GM18526 (cell line): ENCODE measurements around the gene ANKRD33B.

Experiments used
- POLR2A ChIP-seq: IDR thresholded peaks from 3 replicates; pipeline ENCODE4 v1.6.1; 2011; ENCODE audit not compliant: insufficient read length; ENCODE audit errors: extremely low read depth

ANKRD33B gene

DNA sequence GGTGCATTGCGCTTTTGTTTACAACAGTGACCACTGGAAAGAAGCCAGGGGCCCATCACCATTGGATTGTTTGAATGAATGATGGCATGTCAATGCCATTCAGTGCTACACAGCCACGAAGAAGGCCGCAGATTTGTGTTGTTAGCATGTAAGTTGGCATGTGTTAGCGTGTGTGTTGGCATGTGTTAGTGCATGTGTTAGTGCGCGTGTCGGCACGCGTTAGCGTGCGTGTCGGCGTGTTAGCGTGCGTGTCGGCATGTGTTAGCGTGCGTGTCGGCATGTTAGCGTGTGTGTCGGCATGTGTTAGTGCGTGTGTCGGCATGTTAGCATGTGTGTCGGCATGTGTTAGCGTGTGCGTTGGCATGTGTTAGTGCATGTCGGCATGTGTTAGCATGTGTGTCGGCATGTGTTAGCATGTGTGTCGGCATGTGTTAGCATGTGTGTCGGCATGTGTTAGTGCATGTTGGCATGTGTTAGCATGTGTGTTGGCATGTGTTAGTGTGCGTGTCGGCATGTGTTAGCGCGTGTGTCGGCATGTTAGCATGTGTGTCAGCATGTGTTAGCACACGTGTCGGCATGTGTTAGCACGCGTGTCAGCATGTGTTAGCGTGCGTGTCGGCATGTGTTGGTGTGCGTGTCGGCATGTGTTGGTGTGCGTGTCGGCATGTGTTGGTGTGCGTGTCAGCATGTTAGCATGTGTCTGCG, 15.3 kb upstream of the ANKRD33B start:
- no peak for TF ChIP-seq POLR2A

DNA sequence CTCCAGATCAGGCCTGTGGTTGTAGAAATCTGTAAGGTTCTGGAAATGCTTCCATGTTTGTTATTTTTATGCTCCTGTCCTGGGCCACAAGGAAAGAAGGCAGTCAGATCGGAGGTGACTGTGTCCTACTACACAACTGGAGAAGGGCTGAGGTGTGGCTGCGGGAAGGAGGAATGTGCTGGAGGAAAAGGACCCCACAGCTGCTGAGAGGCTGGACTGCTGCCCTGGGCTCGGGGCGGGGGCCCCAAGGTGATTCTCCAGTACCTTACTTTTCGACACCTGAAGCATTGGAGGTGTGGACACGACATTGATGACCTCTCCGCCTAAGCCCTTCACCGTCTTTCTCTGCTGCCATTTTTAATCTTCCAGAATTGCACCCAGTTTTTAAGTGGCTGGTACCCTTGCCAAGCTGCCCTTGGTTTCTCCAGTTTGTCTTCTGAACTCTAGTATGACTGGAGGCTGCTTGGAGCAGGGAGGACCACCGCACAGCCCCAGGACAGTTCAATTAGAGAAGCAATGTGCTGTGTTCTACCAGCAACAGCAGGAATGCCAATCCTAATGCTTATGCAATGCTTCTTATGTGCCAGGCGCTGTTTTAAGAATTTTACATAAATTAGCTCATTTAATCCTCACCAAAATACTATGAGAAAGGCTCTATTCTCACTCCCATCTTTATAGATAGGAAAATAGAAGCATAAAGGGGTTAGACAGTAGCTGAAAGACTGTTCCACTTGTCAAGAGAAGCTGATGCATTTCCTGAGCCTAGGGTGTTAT, 13.5 kb upstream of the ANKRD33B start:
- TF ChIP-seq POLR2A, result no peak

DNA sequence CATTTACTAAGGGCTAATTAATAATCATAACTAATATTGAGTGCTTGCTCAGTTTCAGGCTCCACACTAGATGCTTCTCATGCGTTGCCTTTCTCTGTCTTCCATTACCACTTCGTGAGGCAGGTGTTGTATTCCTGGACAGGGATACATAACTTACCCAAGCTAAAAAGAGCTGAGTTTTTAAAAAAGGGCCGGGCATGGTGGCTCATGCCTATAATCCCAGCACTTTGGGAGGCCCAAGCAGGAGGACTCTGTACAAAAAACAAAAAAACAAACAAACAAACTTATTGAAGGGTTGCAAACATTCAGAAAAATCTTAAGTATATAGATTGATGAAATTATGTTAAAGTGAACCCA, 12.1 kb upstream of the ANKRD33B start:
- TF ChIP-seq POLR2A, result no peak

DNA sequence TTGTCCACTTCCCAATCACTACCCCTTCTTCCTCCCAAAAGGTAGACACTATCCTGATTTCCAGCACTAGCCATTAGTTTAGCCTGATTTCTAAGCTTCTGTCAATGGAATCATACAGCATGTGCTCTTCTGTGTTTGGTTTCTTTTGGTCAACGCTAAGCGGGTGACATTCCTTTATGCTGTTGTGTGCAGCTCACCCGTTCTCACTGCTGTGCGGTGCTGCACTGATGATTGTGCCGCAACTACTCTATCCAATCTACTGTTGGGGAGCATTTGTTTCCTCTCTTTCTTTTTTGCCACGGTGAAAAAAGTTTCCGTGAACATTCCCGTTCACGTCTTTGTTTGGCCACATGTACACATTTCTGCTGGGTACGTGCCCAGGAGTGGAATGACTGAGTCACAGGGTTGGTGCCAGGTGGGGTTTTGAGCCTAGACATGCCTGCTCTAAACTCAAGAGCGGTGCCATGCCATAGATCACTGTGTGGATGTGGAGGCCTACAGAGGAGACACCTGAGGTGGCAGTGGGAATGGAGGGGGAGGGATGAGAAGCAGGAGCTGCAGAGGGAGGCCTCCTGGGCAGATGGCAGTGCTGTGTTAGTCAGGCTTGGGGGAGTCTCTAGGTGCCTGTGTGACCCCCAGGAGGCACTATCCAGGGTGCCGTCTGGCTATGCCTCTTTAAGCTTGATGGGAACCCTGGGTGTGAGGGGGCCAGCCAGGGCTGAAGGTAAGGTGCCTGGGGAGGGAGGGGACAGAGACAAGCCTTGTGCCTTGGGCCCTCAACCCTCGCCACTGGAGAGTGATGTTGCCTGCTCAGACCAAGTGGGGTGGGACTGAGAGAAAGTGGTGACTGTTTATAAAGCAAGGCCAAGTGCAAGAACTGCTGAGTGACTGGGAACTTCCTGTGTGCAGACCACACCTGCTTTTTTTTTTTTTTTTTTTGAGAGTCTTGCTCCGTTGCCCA, 11.4 kb upstream of the ANKRD33B start:
- TF ChIP-seq POLR2A, result no peak

DNA sequence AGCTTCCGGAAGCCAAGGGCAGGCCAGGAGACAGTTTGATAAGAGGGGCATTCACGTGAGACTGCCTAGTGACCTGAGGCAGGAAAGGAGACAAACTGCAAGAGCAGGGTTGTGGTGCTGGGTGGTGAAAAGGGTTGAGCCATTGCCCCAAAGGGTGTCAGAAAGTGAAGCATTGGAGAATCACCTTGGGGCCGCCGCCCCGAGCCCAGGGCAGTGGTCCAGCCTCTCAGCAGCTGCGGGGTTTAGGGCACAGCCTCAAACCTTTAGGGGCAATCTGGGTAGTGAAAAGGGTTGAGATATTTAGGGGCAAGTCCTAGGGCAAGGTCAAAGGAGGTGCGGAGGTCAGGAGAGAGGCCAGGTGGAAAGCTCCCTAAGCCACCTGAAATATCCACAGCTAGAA, 10.4 kb upstream of the ANKRD33B start:
- no peak for TF ChIP-seq POLR2A

DNA sequence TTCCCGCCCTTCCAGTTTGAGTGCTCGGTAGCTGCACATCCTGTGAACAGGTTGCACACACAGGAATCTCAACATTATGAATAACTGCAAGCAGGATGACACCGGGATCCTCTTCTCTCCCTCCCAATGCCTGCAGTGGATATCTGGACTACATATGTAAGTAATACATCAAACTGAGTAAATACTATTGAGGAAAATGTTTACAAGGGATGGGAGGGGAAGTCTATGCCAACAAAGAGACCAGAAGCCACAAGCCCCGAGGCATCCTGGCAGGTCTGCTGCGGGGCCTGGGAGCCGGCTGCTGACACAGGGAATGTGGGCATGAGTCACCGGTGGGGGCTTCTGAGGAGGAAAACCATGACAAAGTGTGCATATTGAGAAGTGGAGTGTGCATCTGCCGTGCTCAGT, 8.6 kb upstream of the ANKRD33B start:
- TF ChIP-seq POLR2A, result no peak

DNA sequence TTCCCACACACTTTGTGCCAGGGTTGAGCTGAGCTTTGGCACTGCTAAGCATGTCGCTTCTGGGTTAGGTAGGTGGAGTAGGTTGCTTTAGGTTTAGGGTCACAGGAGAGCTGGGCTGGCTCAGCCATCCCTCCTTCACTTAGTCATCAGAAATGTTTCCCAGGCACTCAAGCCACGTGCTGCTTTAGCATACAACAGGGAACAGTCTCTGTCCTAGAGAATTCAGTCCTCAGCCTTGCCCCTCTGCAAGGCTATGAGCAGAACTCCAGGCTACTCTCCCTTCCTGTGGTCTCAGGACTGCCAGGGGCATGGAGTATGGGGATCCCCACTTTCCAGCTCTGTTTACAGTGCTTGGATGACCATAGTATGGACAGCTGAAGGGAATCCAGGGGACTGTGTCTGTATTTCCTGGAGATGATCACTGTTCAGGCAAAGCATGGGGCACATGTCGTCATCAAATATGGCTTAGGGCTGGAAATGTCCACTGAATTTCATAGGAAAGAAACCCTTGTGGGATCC, 7.5 kb upstream of the ANKRD33B start:
- no peak for TF ChIP-seq POLR2A

DNA sequence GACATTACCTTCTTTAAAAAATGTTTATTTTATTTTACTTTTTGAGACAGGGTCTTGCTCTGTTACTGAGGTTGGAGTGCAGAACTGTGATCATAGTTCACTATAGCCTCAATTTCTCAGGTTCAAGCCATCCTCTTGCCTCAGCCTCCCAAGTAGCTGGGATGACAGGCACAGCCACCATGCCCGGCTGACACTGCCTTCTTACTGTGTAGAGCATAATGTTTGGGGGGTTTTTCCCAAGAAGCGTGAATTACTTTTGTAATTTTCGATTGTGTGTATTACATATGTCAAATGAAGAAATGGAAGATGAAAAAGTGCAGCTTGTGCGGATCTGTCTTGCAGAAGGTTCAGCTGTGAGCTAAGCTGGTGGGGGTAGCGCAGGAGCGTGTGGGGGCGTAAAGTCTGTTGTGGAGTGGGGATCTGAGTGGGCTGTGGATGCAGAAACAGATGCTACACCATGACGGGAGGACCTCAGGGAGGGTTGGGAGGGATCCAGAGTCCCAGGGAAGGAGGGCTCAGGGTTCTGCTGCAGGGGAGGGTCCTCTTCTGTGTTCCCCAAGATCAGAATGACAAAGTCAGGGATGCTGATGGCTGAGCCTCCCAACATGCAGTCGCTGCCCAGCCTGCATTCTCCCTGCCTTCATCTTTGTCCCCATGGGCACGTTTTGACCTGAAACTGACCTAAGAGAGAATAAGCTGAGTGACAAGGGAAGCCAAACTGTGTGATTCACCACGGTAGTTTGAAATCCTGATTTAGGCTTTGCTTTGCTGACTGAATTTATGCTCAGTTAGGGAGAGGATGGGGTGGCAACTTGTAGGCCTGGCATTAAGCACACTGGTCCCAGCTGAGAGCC, 6.8 kb upstream of the ANKRD33B start:
- TF ChIP-seq POLR2A, result no peak

DNA sequence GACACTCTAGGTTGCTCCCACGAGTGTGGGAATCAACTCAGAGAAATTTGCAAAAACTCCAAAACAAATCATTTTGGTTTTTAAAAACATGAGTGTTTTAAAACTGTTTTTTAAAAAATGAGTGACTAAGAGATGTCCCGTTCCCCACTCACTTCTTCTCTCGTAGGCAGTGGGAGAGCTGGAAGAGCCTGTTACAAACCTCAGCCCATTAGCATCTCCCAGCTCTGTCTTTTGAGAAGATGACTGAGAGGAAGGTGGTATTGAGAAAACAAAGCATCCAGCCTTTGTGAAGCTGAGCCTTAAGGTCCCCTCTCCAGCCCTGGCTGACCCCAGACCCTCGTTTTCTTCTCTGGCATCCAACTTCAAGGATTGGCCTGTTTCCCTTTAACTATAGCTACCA, 4.7 kb upstream of the ANKRD33B start:
- TF ChIP-seq POLR2A, result no peak

DNA sequence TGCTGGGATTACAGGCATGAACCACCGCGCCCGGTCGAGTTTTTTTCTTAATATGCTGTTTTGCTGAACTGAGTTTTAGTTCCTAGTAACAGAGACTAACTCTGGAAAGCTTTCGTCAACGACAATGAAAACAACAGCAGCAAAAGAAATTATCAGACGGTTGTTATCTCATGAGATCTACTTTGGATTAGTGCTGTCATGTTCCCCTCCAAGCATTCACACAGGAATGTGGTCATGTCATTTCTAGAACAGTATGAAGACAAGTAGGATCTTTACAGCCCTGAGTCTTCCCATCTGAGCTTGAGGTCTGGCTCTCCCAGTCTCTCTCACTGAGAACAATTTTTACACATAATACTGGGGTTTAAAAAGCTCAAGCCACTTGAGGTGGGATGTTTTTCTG, 4.0 kb upstream of the ANKRD33B start:
- no peak for TF ChIP-seq POLR2A

DNA sequence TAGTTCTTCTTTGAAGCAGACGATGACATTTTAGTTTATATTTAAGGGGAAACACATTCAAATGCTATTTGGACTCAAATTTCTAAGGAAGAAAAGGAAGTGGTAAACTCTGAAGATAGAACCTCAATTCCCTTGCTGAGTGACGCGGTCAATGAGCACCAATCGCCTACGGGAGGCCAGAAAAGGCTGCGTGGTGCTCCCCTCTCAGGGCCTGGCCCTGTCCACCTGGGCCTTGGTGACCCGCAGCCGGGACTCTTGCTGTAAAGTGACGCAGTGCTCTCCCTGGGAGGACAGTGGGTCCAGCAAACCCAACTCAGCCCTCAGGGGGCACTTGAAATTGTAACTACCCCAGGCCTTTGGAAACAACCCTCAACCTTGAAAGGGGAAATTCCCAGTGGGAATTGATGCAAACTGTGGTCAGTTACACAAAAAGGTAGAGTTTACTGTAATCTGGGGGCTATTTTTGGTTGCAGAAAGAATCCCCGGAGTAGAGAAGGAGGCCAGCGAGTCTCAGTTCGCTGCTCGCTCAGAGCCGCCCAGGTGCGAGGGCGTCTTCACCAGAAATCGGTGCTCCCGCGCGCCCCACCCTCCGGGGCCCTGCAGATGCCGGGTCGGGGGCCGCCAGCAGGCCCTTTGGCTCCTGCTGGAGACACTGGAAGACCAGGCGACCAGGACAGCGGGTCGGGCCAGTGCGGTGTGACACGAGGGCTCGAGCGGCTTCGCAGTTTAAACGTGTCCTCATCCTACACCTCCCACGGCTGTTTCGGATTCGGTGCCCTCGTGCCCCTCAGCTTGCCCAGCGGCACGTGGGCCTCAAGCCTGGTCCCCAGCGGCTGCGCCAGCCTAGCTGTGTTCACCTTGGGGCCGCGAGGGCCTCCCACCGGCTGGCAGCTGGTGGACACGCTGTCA, 1.4 kb upstream of the ANKRD33B start:
- TF ChIP-seq POLR2A, result no peak

DNA sequence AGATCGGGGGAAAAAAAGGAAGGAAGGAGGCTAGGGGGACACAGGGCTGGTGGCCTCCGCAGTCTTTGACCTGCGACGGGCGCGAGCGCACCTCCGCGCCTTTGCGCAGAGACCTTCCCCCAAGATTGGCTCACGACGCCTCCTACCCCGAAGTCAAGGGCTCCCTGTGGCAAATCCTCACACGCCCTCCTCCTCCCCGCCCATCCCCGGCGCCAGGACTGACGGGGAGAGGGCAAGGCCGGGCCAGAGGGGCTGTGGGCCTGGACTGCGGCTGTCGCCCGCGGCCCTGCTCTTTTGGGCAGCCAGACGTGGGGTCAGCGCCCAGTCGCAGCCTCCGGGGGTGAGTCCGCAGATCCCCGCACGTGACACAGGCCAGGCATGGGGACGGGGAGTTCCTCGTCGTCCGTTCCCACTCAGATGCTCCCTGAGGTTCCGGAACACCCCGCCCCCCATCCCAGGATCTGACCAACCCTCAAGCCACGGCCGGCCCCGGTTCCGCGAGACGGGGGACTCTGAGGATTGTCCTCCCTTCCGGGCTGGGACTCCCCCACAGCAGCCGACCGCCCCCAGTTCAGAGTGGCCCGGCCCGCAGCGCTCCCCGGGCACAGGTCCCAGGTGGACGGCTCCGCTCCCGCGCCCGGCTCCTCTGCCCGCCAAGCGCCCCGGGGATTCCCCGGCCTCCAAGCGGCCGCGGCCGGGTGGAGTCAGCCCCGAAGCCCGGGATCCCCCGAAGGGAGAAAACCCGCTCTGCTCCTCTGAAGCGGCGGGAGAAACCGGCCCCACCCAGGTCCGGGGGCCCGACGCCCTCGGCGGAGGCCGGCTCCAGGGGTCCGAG, 543 bp upstream of the ANKRD33B start:
- TF ChIP-seq POLR2A, result no peak
